Stomach (tissue), 9 donors: ENCODE data around the gene UTP4. TPM values are rescaled to one million over a fixed set of nuclear protein-coding genes. Genes with fewer than 3 reads are reported as not detected.

Experiments used
- DNase-seq, 2 donors: peaks; one replicate each; pipeline versions ENCODE4 v3.0.0 to v3.0.0-alpha.2; 2013 to 2019
- H3K27ac ChIP-seq, 5 donors: fragments of 200-600 bp in 4 of 5; sonication (generic) in 4 of 5; one replicate each; pipeline ENCODE4 v1.5.1; 2013 to 2019; ENCODE audit warnings: mild to moderate bottlenecking in 1 of 5, moderate library complexity in 1 of 5
- H3K27me3 ChIP-seq, 3 donors: fragments of 200-600 bp; sonication (generic); one replicate each; pipeline ENCODE4 v1.5.1; 2017 to 2019; ENCODE audit warnings: mixed run types in 1 of 3
- H3K36me3 ChIP-seq, 4 donors: fragments of 200-600 bp; sonication (generic); 1 replicate in 3 of 4; 2 replicates in 1 of 4; pipeline ENCODE4 v1.5.1; 2016 to 2019
- H3K4me1 ChIP-seq, 4 donors: fragments of 200-600 bp; sonication (generic); one replicate each; pipeline ENCODE4 v1.5.1; 2016 to 2019
- H3K4me3 ChIP-seq, 4 donors: fragments of 200-600 bp; sonication (generic) in 3 of 4; one replicate each; pipeline ENCODE4 v1.5.1; 2016 to 2019; ENCODE audit warnings: mild to moderate bottlenecking in 1 of 4
- H3K9me3 ChIP-seq, 4 donors: fragments of 200-600 bp; sonication (generic); one replicate each; pipeline ENCODE4 v1.5.1; 2016 to 2019
- EP300 ChIP-seq: sonication (generic); formaldehyde crosslinking; IDR thresholded peaks from one replicate; pipeline ENCODE4 v1.6.1; 2017; ENCODE audit warnings: antibody characterized with exemption
- POLR2A ChIP-seq, 4 donors: fragments of 450-650 bp; IDR thresholded peaks; one replicate each; pipeline ENCODE4 v1.6.1; 2016; ENCODE audit warnings: antibody characterized with exemption in 4 of 4, control low read depth in 2 of 4, mild to moderate bottlenecking in 1 of 4, moderate library complexity in 1 of 4
- POLR2AphosphoS5 ChIP-seq, 3 donors: sonication (generic); formaldehyde crosslinking; IDR thresholded peaks; one replicate each; pipeline ENCODE4 v1.6.1; 2016; ENCODE audit warnings: antibody characterized with exemption in 3 of 3
- WGBS, 5 donors: extraction: QIAGEN DNeasy Blood & Tissue Kit in 3 of 5; methylation state at CpG; one replicate each; pipeline versions ENCODE4 v1.1.5 to v1.1.7; 2013 to 2018; 5-methylcytosine and 5-hydroxymethylcytosine counted together
- intact Hi-C: fragments of 100-400 bp; cut with DNase I; formaldehyde crosslinking; loops from one replicate; pipeline ENCODE4 v1.15.1; 2023; ENCODE audit warnings: low total_unique reads
- polyA plus RNA-seq, 3 donors: library from polyadenylated mRNA; stranded (reverse); fragments of 200-250 nt; gene quantifications; one replicate each; pipeline ENCODE4 v1.2.3, GENCODE V29; 2013
- total RNA-seq, 5 donors: library from RNA; depleted of rRNA; stranded (reverse); fragments of >200 nt; gene quantifications; one replicate each; pipeline versions ENCODE4 v1.1.0 to v1.2.3, GENCODE V29; 2014 to 2016
- TF ChIP-seq, protein P1 (sequence below), 7 experiments: fragments of 450-650 bp in 4 of 7; fragments of 200-600 bp in 3 of 7; sonication (generic) in 3 of 7; IDR thresholded peaks; one replicate each; pipeline ENCODE4 v1.5.1; 2016 to 2019; ENCODE audit warnings: antibody characterized with exemption in 7 of 7, control low read depth in 2 of 7, mild to moderate bottlenecking in 1 of 7
- donor health status: healthy with polysubstance abuse.
- donor health status: Bipolar disorder and iron deficiency.
- donor health status: healthy.

The UTP4 gene
- total and polyA plus RNA-seq, 8 donors = 8.1 to 68.8 (median 30.9) TPM

DNA sequence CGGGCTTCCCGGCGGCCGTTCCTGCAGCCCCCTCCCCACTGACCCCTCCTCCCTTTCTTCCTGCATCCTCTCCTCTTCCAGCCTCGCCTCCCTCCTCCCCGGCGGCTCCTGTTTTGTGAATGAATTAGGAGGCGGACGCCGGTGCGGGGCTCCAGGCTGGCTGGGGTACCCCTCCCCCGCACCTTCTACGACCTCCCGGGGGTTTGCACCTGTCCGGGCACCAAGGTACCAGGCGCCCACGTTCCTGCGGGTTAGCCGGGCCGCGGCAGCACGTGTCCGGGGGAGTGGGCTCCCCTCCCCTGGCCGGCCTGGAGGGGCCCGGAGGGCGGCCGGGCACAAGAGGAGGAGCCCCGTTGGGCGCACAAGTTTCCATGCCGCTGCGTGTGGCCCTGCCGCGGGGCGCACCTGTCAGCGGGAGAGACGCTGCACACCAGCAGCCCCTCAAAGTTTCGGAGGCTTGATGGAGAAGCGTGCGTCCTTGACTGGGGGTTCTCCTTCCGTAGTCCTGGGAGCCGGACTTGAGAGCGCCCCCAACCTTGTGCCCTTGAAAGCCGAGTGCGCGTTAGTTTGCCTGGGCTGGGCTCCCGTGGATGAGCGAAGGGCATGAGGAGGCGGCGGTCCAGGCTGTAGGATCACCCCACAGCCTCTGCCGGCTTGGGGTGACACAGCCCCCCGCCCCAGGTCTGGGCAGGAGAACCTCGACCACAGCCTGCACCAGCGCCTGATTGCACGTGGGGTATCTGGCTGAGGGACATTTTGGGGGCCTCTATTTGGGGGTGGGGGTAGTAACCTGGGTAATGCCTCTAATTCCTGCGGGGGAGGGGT lies 25.7 kb upstream of the UTP4 start:
- WGBS, 5 donors = 0 to 2% (median 1%) methylated on average over 16 to 55 of the region's 55 CpGs
- no peaks in the 10 kb centered on the region for H3K9me3 ChIP-seq
- no peak for TF ChIP-seq EP300
- no peak for TF ChIP-seq POLR2AphosphoS5 (IDR thresholded peaks at IDR 0.05)
- TF ChIP-seq, protein P1, sequence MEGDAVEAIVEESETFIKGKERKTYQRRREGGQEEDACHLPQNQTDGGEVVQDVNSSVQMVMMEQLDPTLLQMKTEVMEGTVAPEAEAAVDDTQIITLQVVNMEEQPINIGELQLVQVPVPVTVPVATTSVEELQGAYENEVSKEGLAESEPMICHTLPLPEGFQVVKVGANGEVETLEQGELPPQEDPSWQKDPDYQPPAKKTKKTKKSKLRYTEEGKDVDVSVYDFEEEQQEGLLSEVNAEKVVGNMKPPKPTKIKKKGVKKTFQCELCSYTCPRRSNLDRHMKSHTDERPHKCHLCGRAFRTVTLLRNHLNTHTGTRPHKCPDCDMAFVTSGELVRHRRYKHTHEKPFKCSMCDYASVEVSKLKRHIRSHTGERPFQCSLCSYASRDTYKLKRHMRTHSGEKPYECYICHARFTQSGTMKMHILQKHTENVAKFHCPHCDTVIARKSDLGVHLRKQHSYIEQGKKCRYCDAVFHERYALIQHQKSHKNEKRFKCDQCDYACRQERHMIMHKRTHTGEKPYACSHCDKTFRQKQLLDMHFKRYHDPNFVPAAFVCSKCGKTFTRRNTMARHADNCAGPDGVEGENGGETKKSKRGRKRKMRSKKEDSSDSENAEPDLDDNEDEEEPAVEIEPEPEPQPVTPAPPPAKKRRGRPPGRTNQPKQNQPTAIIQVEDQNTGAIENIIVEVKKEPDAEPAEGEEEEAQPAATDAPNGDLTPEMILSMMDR (IDR thresholded peaks at IDR 0.05) = no peak
- TF ChIP-seq POLR2A (IDR thresholded peaks at IDR 0.05) = no peak
- H3K4me3 ChIP-seq = peak overlapping the region; percentile 53 to 78 (median 63)
- H3K27ac ChIP-seq = peak overlapping the region in 1 of 5 donors; percentile 47
- H3K36me3 ChIP-seq = peaks cover 0 to 26% (median 21%) of the 10 kb centered on the region in 4 donors
- intact Hi-C loops = no loop called here
- DNase-seq = peak in 1 of 2 donors; percentile 47
- H3K27me3 ChIP-seq = peaks cover 0 to 39% (median 20%) of the 10 kb centered on the region in 3 donors
- H3K4me1 ChIP-seq = peaks cover 18 to 40% (median 36%) of the 10 kb centered on the region in 4 donors

DNA sequence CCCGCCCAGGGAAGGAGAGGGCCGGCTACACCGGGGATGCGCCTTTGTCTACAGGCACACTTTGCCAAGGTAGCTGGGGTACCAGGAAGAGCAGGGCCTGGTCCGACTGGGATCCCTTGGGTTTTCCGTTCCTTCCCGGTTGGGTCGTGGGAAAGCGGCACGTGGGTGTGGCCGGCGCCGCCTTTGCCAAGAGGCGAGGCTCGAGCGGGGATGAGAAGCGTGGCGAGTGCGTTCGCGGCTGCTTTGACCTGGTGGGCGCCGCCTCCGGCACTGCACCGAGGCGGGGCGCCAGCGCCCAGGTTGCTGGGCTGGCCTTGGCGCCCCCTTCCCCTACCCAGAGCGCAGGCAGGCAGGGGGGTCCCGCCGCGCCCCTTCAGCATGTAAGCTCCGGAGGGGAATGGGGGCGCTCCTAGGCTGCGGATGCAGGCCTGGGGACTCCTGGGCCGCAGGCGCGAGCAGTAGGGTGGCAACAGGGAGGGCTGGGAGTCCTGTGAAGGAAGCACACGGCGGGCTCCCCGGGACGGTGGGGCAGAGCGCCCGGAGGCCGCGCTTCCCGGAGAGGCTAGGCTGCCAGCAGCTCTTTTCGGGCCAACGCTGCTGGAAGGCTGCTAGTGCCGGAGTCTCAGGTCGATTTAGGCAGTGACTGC lies 25.0 kb upstream of the UTP4 start:
- no peaks in the 10 kb centered on the region for H3K9me3 ChIP-seq
- peak overlapping the region; percentile 53 to 78 (median 63) for H3K4me3 ChIP-seq
- intact Hi-C loops = no loop called here
- H3K27ac ChIP-seq = no peak overlapping the region
- H3K36me3 ChIP-seq = peaks cover 0 to 29% (median 21%) of the 10 kb centered on the region in 4 donors
- H3K27me3 ChIP-seq = peaks cover 0 to 39% (median 20%) of the 10 kb centered on the region in 3 donors
- DNase-seq = peak; percentile 50 to 69
- TF ChIP-seq POLR2A (IDR thresholded peaks at IDR 0.05) (no peak), POLR2AphosphoS5 (IDR thresholded peaks at IDR 0.05) (no peak), EP300 (no peak)
- TF ChIP-seq, protein P1 (IDR thresholded peaks at IDR 0.05) = no peak
- peaks cover 18 to 37% (median 37%) of the 10 kb centered on the region in 4 donors for H3K4me1 ChIP-seq
- WGBS, 5 donors = 0 to 3% (median 1%) methylated on average over 2 to 52 of the region's 52 CpGs

DNA sequence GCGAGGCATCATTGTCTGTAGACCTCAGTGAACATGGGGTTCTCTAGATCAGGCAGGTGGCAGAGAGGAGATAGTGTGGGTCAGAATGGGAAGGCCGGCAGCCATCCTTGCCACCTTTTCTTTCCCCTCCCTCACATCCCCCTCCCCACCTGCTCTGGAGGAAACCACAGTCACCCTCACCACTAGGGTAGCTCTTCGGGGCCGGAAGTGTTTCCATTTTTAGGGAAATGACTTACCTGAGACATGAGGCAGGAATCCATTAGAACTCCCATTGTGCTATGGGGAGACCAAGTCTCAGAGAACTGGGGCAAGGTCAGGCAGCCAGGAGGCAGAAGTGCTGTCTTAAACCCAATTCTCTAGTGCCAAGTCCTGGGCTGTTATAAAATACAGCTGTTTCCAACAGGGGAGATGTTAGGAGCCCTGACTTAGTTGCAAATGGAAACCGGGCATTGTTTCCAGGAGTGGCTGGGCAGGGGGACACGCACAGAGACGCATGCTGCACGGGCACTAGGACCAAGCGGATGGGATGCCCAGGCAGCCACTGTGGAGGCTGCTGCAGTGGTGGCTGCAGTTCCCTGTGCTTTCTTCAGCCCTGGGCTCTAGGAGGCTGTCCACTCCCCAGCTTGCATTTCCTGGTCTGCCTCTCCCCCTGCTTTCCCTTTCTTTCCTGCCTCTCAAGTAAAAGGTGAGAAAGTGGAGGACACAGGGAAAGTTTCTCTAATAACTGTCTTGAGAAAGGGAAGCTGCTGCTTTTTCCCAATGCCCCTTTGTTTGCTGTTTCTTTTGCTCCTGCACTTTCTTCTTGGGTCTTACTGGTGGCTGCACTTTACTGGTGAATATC lies 24.2 kb upstream of the UTP4 start:
- WGBS, 5 donors = 47 to 74% (median 60%) methylated on average over 9 of the region's 9 CpGs
- DNase-seq = peak in 1 of 2 donors; percentile 38
- intact Hi-C loops = no loop called here
- Histone ChIP-seq H3K4me1 (peaks cover 18 to 45% (median 41%) of the 10 kb centered on the region in 4 donors), H3K9me3 (no peaks in the 10 kb centered on the region), H3K4me3 (peak overlapping the region in 3 of 4 donors; percentile 56 to 78 (median 70)), H3K36me3 (peaks cover 0 to 35% (median 25%) of the 10 kb centered on the region in 4 donors), H3K27me3 (peaks cover 0 to 39% (median 20%) of the 10 kb centered on the region in 3 donors), H3K27ac (no peak overlapping the region)
- TF ChIP-seq EP300 (no peak), POLR2A (IDR thresholded peaks at IDR 0.05) (no peak), POLR2AphosphoS5 (IDR thresholded peaks at IDR 0.05) (no peak)
- TF ChIP-seq, protein P1 (IDR thresholded peaks at IDR 0.05) = no peak

DNA sequence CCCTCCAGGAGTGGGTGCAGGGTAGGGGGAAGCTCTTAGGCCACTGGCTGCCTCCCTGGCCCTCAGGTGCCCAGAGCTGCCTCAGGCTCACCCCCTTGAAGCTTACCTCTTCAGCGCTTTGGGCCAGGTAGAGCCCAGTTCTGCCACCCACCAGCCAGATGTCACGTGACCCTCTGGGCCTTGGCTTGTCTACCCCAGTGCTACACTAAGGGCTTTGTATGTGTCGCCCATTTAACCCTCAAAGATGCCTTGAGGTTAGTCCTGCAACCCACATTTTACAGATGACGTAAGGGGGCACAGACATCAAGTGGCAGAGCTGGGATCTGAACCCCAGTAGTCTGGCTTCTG lies 23.6 kb upstream of the UTP4 start:
- H3K36me3 ChIP-seq = peaks cover 0 to 41% (median 30%) of the 10 kb centered on the region in 4 donors
- no peak for DNase-seq
- peaks cover 0 to 39% (median 20%) of the 10 kb centered on the region in 3 donors for H3K27me3 ChIP-seq
- 91 to 100% (median 93%) methylated on average over 2 to 4 of the region's 4 CpGs for WGBS, 5 donors
- TF ChIP-seq EP300 = no peak
- no peak for TF ChIP-seq POLR2AphosphoS5 (IDR thresholded peaks at IDR 0.05)
- TF ChIP-seq, protein P1 (IDR thresholded peaks at IDR 0.05) = no peak
- no peak for TF ChIP-seq POLR2A (IDR thresholded peaks at IDR 0.05)
- H3K4me1 ChIP-seq = peaks cover 18 to 45% (median 42%) of the 10 kb centered on the region in 4 donors
- H3K4me3 ChIP-seq = no peak overlapping the region
- intact Hi-C loops = no loop called here
- H3K27ac ChIP-seq = no peak overlapping the region
- no peaks in the 10 kb centered on the region for H3K9me3 ChIP-seq
